Measurements from ENCODE around the gene NTM.

Gene NTM

DNA sequence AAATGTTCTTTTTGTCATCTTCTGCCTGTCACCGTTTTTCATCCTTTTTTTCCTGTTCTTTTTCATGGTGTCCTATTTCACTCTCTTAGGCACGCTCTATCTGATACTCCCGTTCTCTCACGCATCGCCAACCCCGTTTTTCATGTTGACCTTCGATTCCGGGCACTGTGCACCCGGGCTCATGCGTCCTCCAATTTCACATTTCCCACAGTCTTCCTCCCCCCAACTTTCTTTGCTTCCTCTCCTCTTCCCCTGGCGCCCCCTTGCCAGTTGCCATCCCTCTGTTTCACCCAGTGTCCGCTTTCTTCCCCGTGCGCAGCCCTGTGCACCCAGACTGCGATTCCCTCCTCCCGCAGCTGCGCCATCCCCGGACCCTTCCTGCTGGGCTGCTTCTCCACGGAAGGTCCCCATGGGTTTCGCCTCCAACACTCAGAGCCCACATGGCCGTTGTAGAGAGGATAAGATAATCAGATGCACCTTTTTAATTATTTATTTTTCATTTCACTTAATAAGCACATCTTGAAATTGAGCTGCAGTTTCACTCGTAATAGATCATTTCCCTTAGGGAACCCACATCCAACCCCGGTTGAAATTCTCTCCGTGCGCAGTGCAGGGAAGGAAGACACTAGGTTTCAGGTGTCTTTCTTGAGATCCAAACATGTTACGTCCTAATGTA, 791.1 kb downstream of the NTM start:
- H3K4me1 Mint-ChIP-seq, result no peaks in the 10 kb centered on the region
- DNase-seq, result no peak
- peaks cover 4% of the 10 kb centered on the region in 2 donors for H3K9me3 Mint-ChIP-seq

DNA sequence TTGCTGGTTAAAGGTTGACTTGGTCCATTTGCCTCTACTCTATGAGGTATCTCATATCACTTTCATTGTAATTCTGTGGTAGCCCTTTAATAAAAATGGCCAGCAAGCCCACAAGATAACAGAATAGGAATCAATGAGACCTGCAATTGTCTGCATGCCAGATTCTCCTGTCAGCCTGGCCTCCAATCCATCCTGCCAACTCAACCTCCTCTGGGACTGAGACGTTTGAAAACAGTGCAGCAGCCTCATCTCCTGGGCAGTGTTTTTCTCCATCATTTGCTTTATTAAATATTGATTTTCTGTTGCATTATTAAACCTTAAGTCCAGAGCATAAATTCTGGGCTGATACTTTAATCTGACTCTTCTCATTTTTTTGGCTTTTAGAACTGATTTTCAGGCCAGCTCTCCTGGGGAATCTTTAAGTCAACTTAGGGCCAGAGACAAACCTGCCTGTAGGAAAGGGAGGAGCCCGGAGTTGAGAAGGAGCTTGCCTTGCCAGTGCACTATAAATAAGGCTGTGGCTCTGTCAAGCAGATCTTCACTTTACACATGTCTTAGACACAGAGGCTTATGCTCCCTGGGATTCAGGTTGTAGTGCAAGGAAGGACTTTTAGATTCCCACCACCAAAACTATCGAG, 798.0 kb downstream of the NTM start:
- Mint-ChIP-seq H3K4me3 (no peak overlapping the region), H3K27ac (no peak overlapping the region), H3K27me3 (no peaks in the 10 kb centered on the region), H3K4me1 (no peaks in the 10 kb centered on the region), H3K9me3 (peaks cover 3 to 6% of the 10 kb centered on the region in 2 donors), H3K36me3 (no peaks in the 10 kb centered on the region)
- ATAC-seq (replicated peaks) (no peak), DNase-seq (no peak)

More for the DNA sequence above, 791.1 kb downstream of the NTM start:
- Mint-ChIP-seq H3K27me3 (no peaks in the 10 kb centered on the region), H3K36me3 (no peaks in the 10 kb centered on the region), H3K27ac (no peak overlapping the region), H3K4me3 (no peak overlapping the region)
- no peak for ATAC-seq (replicated peaks)

DNA sequence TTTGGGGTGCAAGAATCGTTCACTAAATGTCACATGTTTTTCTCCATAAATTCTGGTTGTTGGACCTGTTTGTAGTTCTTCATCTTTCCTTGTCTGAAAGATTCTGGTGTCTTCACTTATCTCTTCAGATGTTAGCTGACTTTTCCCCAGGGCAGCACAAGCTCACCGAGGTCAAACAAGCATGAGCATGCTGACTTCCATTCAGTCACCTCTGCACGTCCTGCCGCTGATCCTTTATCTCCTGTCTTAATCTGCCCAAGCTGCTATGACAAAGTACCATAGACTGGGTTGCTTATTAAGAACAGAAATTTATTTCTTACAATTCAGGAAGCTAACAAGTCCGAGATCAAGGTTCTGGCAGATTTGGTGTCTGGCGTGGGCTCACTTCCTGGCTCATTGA, 800.6 kb downstream of the NTM start:
- Mint-ChIP-seq H3K9me3 (peaks cover 8 to 12% of the 10 kb centered on the region in 2 donors), H3K4me1 (no peaks in the 10 kb centered on the region), H3K27me3 (no peaks in the 10 kb centered on the region), H3K27ac (no peak overlapping the region), H3K4me3 (no peak overlapping the region), H3K36me3 (no peaks in the 10 kb centered on the region)
- DNase-seq, result no peak
- ATAC-seq (replicated peaks), result no peak

DNA sequence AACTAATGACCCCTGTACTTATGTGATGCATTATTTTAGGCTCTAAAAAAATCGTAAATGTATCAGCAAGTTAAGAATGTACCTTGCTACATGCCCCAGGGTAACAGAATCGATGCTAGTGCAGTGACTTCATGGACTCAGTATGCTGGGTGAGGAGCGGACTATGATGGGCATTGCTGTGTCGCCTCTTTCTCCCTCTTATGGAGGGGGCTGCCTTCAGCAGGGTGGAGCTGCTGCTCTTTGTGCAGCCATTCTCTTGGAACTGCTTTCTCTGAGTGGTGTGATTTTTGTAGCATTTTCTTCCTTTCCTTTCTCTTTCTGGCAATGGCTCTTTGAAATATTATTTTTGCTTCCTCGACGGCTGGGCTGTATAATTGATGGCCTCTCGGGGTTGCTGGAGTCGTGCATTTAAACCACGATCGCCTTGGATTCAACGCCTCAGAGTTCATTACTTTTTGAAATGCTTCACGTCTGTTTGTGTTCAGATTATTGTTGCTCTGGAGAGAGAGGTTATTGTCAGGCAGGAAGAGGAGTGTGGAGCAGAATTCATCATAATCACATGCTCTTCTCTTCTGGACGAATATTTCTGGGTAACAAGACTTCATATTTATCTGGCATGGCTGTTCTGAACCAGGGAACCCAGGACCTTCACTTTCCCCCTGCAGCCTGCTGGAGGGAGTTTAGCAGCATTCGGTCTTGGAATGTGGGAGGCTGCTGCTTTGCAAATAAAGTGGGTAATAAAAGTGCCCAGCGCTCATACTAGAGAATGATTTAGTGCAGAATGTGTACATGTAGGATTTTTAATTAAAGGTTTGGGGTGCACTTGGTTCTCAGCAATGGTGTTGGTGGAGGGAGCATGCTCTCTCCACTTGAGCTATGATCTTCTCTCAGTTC, 804.2 kb downstream of the NTM start:
- peaks cover 7 to 16% of the 10 kb centered on the region in 2 donors for H3K9me3 Mint-ChIP-seq
- no peak overlapping the region for H3K4me3 Mint-ChIP-seq
- DNase-seq, result no peak
- no peak overlapping the region for H3K27ac Mint-ChIP-seq
- ATAC-seq (replicated peaks), result no peak
- H3K27me3 Mint-ChIP-seq, result no peaks in the 10 kb centered on the region
- no peaks in the 10 kb centered on the region for H3K36me3 Mint-ChIP-seq
- H3K4me1 Mint-ChIP-seq, result no peaks in the 10 kb centered on the region

DNA sequence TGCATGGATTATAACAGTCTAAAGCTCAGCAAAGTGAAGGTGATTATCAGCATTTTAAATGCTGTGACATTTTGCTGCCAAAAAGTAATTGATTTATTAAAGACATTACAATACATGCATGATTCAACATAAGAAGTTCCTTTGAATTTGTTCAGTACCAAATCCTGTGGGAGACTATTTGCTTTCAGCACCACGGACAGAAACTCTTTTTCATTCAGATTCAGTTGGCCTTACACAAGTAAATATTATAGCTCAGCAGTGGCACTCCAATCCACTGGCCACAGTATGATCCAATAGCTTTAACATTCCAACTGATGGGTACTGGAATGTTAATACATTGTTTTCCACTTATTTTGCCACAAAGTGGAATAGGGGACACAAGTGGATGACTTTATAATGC, 806.7 kb downstream of the NTM start:
- ATAC-seq (replicated peaks), result no peak
- Mint-ChIP-seq H3K36me3 (no peaks in the 10 kb centered on the region), H3K4me1 (no peaks in the 10 kb centered on the region), H3K4me3 (no peak overlapping the region), H3K27me3 (no peaks in the 10 kb centered on the region), H3K9me3 (peaks cover 5 to 13% of the 10 kb centered on the region in 2 donors), H3K27ac (no peak overlapping the region)
- no peak for DNase-seq

DNA sequence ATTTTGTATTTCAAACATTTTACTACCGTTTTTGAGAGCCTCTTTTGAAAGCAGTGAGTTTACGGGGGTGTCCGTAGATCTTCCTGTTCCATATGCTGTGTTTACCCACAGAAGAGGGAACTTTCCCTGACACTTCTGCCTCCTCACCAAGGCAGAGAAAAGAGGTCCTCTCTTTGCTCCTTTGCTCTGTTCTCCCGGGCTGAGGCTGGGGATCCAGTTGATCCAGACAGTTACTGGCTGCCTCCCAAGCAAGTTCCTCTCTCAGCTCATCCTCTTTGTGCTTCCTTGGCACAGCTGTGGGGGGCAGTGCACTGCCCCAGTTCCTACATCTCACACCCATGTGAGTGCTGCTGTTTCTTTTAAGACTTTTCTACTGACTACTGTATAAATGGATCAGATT, 813.7 kb downstream of the NTM start:
- no peaks in the 10 kb centered on the region for H3K36me3 Mint-ChIP-seq
- DNase-seq (no peak), ATAC-seq (replicated peaks) (no peak)
- H3K9me3 Mint-ChIP-seq, result peaks cover 0 to 2% of the 10 kb centered on the region in 2 donors
- H3K27ac Mint-ChIP-seq, result no peak overlapping the region
- H3K4me3 Mint-ChIP-seq, result no peak overlapping the region
- no peaks in the 10 kb centered on the region for H3K27me3 Mint-ChIP-seq
- H3K4me1 Mint-ChIP-seq, result no peaks in the 10 kb centered on the region

DNA sequence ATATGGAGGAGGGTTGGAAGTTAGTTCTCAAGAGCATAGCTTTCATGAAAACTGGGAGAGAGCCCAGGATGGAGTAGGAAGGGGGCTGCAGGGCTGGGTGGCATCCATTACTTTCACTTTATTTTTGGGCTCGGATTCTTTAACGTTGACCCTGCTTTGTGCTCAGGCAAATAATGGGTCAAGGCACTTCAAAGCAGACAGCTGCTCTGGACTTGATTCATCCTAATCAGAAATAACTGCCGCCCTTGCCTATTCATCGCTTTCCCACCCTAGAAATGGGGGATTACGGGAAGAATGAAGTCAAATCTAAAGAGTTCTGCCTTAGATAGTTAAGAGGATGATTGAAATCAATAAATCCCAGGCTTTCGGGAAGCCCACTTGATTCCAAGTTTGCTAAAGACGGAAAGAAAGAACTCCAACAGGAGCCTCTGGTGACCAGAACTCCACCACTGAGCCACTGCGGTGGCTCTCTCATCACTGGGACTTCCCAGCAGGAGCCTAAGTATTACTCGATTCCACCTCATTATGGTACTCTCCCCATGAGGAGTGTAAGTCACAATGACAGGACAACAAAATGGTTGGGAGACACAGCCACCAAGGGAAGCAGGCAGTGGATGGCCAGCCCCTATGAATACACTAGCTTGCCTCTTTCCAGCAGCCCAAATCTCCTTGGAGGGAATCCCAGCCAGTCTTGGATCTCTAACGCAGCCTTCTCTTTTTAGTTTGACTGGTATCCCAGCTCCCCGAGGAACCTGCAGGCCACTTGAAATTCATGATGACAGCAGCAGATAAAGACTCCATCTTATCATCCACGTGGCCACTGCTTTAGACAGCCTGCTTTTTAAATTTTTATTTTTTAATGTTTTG, 815.5 kb downstream of the NTM start:
- DNase-seq (no peak), ATAC-seq (replicated peaks) (no peak)
- no peak overlapping the region for H3K27ac Mint-ChIP-seq
- H3K27me3 Mint-ChIP-seq, result no peaks in the 10 kb centered on the region
- no peak overlapping the region for H3K4me3 Mint-ChIP-seq
- no peaks in the 10 kb centered on the region for H3K36me3 Mint-ChIP-seq
- peaks cover 0 to 3% of the 10 kb centered on the region in 2 donors for H3K9me3 Mint-ChIP-seq
- no peaks in the 10 kb centered on the region for H3K4me1 Mint-ChIP-seq

DNA sequence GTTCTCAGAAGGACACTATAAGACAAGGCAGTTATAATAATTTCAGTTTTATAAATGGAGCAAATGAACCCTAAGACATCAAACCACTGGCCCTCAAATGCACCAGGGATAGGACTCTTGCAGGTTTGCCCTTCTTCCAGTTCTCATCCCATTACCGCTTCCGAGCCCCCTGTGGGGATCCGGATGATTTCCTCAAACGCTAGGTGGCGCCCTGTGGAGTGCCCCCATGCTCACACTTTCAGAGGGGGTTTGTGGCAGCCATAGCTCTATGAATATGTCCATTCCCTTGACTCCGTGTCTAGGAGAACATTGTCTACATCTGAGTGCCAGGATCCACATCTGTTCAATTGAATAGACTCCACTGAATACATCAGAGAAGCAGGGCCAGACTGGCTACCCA, 816.3 kb downstream of the NTM start:
- no peaks in the 10 kb centered on the region for H3K36me3 Mint-ChIP-seq
- peaks cover 0 to 3% of the 10 kb centered on the region in 2 donors for H3K9me3 Mint-ChIP-seq
- H3K4me3 Mint-ChIP-seq, result no peak overlapping the region
- no peak for DNase-seq
- no peak overlapping the region for H3K27ac Mint-ChIP-seq
- no peaks in the 10 kb centered on the region for H3K27me3 Mint-ChIP-seq
- ATAC-seq (replicated peaks), result no peak
- H3K4me1 Mint-ChIP-seq, result no peaks in the 10 kb centered on the region

DNA sequence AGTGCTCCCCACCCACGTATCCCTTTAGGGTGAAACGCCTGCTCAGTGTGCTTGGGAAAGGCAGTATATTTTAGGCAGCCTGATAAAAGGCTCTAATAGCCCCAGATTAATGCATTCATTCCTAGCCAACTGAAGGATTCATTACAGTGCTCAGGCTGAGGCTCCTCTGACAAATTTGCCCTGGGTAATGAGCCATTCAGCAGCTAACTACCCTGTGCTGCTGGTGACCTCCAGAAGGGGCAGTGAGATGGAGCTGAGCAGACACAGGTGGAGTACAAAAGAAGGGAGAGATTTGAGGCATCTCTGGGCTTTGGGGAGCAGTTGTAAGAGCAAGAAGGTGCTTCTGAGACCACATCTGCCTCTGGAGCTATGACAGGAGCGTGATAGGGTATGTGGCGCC, 817.0 kb downstream of the NTM start:
- no peaks in the 10 kb centered on the region for H3K36me3 Mint-ChIP-seq
- no peaks in the 10 kb centered on the region for H3K27me3 Mint-ChIP-seq
- no peak overlapping the region for H3K27ac Mint-ChIP-seq
- no peak for DNase-seq
- H3K4me1 Mint-ChIP-seq, result no peaks in the 10 kb centered on the region
- H3K9me3 Mint-ChIP-seq, result peaks cover 0 to 3% of the 10 kb centered on the region in 2 donors
- no peak overlapping the region for H3K4me3 Mint-ChIP-seq
- ATAC-seq (replicated peaks), result no peak

DNA sequence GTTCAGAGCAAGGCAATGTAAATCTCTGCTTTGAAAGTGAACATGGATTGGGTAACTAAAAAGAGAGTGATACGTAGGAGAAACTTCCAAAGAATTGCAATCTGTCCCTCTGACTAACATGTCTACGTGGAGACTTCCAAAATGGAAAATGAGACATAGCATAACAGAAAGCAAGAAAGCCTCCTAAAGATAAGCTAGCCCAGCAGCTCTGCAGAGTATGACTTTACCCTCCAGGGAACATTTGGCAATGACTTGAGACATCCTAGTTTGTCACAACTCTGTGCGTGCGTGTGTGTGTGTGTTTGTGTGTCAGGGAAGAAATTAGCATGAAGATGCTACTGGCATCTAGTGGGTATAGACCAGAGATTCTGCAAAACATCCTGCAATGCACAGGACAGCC, 817.4 kb downstream of the NTM start:
- H3K4me3 Mint-ChIP-seq, result no peak overlapping the region
- no peak overlapping the region for H3K27ac Mint-ChIP-seq
- H3K9me3 Mint-ChIP-seq, result peaks cover 3 to 4% of the 10 kb centered on the region in 2 donors
- H3K4me1 Mint-ChIP-seq, result no peaks in the 10 kb centered on the region
- H3K36me3 Mint-ChIP-seq, result no peaks in the 10 kb centered on the region
- H3K27me3 Mint-ChIP-seq, result no peaks in the 10 kb centered on the region
- DNase-seq (no peak), ATAC-seq (replicated peaks) (no peak)

DNA sequence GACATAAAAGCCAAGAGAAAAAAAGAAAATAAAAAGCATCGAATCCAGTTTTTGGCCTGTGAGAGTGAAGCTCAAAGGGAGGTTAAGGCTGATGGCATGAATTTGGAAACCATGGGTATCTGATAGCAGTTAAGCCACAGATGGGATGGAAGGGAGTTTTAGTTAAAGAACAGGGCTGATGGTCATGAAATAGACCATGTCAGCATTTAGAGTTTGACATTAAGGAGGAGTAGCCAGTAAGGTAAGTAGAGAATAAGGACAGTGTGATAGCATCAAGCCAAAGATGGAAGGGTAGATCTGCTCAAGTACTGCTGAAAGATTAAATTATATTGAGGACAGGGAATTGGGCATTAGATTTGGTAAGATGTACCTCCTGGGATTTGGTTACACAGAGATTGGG, 826.5 kb downstream of the NTM start:
- Mint-ChIP-seq H3K36me3 (no peaks in the 10 kb centered on the region), H3K4me3 (no peak overlapping the region), H3K9me3 (peaks cover 8 to 21% of the 10 kb centered on the region in 2 donors), H3K27me3 (no peaks in the 10 kb centered on the region), H3K27ac (no peak overlapping the region), H3K4me1 (no peaks in the 10 kb centered on the region)
- no peak for DNase-seq
- ATAC-seq (replicated peaks), result no peak

DNA sequence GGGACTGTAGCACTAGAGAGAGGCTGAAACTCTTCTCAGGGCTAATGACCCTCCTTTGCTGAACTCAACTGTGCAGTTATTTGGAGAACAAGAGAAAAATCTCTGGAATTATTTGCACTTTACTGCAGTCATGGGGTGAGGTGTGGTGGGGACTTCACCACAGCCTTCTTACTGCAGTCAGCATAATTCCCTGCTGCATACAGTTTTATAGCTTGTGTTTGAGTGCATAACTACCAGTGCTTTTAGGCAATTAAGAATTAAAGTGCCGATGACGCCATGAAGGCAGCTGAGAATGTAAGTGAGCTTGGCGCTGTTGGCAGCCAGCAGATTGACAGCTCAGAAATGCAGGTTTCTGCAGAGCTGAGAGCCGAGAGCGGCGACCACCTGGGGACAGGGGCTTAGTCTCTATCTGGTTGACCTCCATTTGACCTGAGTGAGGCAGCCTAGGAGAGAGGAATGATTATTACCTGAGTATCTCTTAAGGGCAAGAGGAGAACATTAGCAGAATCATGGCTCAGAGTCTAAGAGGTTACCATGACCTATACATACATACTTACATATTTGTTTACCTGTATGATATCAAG, 830.0 kb downstream of the NTM start:
- no peaks in the 10 kb centered on the region for H3K27me3 Mint-ChIP-seq
- no peak overlapping the region for H3K27ac Mint-ChIP-seq
- H3K4me1 Mint-ChIP-seq, result no peaks in the 10 kb centered on the region
- no peak for DNase-seq
- H3K9me3 Mint-ChIP-seq, result peaks cover 3 to 14% of the 10 kb centered on the region in 2 donors
- H3K4me3 Mint-ChIP-seq, result no peak overlapping the region
- no peaks in the 10 kb centered on the region for H3K36me3 Mint-ChIP-seq
- no peak for ATAC-seq (replicated peaks)

DNA sequence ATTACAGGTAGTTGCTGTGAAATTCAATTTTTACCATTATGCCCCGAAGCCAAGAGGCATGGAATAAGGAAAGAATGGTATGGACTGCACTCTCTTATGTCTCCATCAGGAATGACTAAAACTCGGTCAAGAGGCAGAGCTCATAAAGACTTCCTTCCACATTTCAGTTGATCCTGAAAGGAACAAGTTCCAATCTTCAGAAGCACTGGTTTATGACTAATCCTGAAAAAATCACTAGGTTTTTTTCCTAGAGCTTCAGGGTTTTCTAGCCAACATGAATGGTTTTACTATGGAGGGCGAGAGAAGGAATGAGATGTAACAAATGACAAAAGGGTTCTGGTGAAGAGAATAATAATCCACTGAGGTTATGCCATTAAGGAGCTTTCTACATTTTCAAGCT, 832.2 kb downstream of the NTM start:
- H3K4me1 Mint-ChIP-seq, result no peaks in the 10 kb centered on the region
- H3K27me3 Mint-ChIP-seq, result no peaks in the 10 kb centered on the region
- ATAC-seq (replicated peaks) (no peak), DNase-seq (no peak)
- H3K36me3 Mint-ChIP-seq, result no peaks in the 10 kb centered on the region
- H3K9me3 Mint-ChIP-seq, result peaks cover 0 to 5% of the 10 kb centered on the region in 2 donors
- H3K27ac Mint-ChIP-seq, result no peak overlapping the region
- H3K4me3 Mint-ChIP-seq, result no peak overlapping the region

DNA sequence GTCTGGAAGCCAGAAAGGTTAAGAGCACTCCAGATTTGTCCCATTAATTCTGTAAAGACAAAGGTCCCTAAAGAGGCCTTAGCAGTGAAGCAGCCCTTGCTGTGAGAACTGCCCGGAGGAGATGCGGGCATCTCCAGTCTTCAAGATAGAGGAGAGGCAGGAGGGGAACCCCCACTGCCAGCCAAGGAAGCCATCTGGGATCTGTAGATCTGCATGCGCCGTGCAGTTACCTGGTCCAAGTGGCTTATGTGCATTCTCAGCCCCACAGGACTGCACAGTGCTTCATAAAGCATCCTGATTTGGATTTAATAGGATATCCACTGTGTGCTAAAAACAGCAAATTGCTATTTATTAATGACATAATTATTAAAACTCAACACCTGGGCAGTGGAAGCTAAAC, 834.6 kb downstream of the NTM start:
- Mint-ChIP-seq H3K27me3 (no peaks in the 10 kb centered on the region), H3K4me3 (no peak overlapping the region), H3K36me3 (no peaks in the 10 kb centered on the region), H3K27ac (no peak overlapping the region), H3K4me1 (no peaks in the 10 kb centered on the region), H3K9me3 (peaks cover 0 to 8% of the 10 kb centered on the region in 2 donors)
- DNase-seq, result no peak
- no peak for ATAC-seq (replicated peaks)
